Activated CD4-positive, alpha-beta T cell treated with anti-CD3 and anti-CD28 coated beads, Interleukin-10, Interleukin-2, amounts not matched to agents 100 ng/mL and 50 ng/mL, durations not matched to agents 16 hours and 8 hours (primary cell): Measurements from ENCODE around the gene GABRG2.
"Not testable (repeated sequence)": the region's sequence is repeated elsewhere in the genome, so short reads cannot be mapped to it uniquely, and the experiment has no call there.

Experiments used
- DNase-seq: peaks from one replicate; pipeline ENCODE4 v3.0.0-alpha.2; 2020

The GABRG2 gene

DNA sequence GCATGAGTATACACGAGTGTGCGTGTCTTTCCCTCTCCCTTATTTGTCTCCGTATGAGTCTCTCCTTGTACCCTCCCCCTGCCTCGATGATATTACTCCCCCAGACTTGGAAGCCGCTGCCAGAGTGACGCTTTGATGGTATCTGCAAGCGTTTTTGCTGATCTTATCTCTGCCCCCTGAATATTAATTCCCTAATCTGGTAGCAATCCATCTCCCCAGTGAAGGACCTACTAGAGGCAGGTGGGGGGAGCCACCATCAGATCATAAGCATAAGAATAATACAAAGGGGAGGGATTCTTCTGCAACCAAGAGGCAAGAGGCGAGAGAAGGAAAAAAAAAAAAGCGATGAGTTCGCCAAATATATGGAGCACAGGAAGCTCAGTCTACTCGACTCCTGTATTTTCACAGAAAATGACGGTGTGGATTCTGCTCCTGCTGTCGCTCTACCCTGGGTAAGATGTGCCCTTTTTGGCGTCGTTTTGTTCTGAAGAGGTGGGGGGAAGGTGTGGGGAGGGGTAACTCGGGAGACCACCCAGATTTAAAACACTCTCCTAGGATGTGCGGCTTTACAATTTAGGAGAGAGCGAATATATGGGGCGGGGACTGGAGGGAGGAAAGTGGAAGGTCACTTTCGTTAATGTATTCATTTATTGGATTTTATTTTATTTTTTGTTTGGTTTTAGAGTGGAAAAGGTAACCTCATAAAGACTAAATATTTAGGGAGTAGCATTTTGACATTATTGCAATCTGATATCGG, at the start of gene GABRG2:
Gene GABRG2, plus strand, starts transcription at position 119 of the 757 bp plus-strand sequence. Its CDS starts 227 bp downstream, at position 346.
- DNase-seq: no peak

DNA sequence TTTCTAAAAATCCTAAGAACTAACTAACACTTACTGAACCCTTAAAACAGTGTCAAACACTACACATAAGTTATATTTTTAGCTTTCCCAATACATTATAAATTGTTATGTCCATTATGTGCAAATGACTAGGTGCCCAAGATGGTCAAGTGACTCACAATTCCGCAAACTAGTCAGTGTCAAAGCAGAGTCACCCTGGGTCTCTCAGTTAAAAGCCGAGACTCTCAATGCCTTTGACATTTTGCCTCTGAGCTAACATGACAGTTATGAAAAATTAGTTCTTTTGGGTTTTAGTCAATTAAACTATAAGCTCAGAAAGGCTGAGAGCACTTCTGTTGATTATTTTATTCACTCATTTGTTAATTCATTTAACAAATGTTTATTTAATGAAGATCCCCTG, 42.3 kb upstream of the GABRG2 start:
- no peak for DNase-seq

GRCh38 chr5:162026803-162027202, 40.8 kb upstream of the GABRG2 start:
- no peak for DNase-seq

DNA sequence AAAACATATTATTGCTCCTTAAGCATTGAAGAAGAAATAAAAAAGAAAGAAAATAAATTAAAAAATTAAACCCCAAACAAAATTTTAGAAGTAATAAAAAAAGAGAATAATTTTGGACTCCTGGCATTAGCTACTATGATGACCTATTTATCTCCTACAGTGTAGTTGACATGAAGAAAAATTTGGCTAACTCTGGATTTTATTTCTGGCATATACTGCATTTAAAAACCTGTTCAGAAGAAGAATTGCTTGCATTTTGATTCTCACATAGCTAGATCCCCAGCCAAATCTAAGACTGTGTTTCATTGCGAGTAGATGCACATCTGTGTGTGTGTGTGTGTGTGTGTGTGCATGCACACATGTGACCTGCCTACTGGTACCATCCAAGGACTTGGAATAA, 30.1 kb upstream of the GABRG2 start:
- no peak for DNase-seq

- no peak for DNase-seq
Measured at GRCh38 chr5:162047279-162047678, 20.3 kb upstream of the GABRG2 start.

DNA sequence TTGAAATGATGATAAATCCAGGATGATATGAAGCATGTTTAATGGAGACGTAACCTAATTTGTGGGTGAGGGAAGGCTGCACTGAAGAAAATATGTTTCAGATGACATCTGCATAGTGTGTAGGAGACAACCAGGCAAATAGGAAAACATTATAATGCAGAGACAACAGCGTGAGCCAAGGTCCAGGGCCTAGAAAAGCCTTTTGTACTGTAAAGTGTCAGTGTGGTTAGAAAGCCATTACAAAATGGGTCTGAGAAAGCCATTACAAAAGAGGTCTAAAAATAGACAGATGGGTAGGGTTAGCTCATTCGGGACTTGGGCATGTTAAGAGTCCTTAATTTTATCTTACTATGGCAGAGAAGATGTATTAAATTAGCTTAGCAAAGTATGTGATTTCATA, 14.9 kb upstream of the GABRG2 start:
- no peak for DNase-seq

DNA sequence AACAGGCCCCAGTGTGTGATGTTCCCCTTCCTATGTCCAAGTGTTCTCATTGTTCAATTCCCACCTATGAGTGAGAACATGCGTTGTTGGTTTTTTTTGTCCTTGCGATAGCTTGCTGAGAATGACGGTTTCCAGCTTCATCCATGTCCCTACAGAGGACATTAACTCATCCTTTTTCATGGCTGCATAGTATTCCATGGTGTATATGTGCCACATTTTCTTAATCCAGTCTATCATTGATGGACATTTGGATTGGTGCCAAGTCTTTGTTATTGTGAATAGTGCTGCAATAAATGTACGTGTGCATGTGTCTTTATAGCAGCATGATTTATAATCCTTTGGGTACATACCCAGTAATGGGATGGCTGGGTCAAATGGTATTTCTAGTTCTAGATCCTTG, 12.5 kb upstream of the GABRG2 start:
- DNase-seq: not testable (repeated sequence)

DNA sequence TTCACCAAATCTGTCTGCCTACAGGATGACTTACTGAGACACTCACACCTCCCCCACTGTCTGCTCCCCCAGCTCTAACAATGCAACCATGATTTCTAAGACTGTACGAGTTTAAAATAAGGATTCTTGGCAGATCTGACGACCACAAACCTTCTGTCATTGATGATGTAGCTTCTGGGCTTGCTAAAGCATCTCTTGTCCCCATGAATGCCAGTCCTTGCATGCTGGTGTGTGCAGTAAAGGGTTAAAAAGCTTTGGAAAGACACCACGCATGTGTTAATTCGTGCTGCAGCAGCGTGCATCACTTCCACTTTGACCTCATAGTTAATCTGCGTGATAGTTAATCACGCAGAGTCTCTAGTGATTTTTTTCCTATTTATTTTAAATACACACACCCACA, 411 bp upstream of the GABRG2 start:
- DNase-seq: no peak

DNA sequence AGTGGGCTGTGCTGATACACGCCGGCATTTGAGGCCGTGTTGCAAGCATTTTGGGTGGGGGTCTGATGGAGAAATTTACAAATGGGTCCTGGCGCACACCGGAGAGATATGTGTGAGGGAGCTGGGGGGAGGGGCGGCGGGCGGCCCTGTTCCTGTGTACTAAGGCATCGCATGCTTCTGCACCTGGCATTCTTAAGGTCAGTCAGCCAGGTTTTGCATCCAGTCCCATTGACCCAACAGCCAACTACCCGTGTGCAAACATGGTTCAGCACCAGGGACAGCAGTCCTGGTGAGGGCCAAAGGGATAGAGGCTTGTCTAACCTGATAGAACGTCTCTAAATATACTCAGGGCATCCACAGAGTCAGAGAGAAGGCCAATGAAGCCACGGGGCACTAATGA, 839 bp downstream of the GABRG2 start:
- DNase-seq: peak; percentile 2

GRCh38 chr5:162068936-162069335, 1.4 kb downstream of the GABRG2 start:
- no peak for DNase-seq

GRCh38 chr5:162078805-162079204, 11.2 kb downstream of the GABRG2 start:
- no peak for DNase-seq

- no peak for DNase-seq
Measured at GRCh38 chr5:162091336-162091735, 23.8 kb downstream of the GABRG2 start.

DNA sequence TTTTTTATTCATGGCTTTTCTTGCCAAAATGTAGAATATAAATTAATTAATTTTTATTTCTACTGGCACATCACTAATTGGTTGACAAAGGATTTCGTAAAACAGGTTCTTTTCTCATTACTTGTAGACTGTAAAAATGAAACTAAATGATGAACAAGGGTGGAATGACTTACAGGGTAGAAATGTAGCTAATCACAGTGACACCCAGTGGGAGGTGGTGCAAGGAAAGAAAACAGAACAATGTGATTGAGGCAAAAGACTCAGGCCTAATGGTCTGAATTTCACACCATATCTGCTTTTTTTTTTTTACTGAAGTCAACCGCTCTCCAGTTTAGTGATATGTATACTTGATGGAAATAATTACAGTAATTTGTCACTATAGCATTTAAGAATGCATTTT, 28.9 kb downstream of the GABRG2 start:
- no peak for DNase-seq

GRCh38 chr5:162107591-162107990, 40.0 kb downstream of the GABRG2 start:
- DNase-seq: no peak

GRCh38 chr5:162119801-162120200, 52.2 kb downstream of the GABRG2 start:
- no peak for DNase-seq

DNA sequence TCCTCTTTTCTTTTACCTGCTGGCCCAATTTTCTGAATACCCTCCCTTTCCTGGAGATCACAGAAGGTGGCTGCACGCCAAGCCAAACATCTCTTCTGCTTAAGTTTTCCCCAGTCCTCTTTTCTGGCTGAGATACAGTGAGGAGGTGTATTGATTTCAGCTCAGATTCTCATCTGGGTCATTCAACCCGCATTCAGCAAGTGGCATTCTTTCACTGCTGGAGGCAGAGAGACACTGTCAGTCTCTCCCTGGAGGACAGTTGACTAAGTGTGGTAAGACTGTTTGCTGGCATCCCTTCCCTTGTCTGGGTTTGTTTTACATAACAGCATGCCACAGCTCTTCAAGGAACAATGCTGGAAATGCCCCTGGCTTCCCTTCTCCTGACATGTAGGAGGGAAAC, 60.5 kb downstream of the GABRG2 start:
- no peak for DNase-seq

DNA sequence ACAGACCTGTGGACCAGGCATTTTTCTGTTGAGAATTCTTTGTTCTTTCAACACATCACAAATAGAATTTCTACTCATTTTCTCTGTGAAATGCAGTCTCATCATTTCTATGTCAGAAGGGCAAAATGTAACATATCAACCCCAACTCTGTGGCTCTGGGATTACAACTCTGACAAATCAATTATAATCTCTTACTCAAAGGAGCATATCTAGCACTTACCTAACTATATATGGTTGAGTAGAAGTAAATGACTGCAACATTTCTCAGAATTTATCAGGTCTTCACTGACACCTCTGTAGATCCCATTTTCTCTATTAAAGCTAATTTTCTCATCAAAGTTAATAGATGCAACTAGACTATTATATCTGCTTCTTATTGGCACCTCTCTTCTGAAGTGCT, 64.8 kb downstream of the GABRG2 start:
- DNase-seq: no peak

- no peak for DNase-seq
Measured at GRCh38 chr5:162139190-162139589, 71.6 kb downstream of the GABRG2 start.

GRCh38 chr5:162154242-162154641, 86.7 kb downstream of the GABRG2 start:
- no peak for DNase-seq

DNA sequence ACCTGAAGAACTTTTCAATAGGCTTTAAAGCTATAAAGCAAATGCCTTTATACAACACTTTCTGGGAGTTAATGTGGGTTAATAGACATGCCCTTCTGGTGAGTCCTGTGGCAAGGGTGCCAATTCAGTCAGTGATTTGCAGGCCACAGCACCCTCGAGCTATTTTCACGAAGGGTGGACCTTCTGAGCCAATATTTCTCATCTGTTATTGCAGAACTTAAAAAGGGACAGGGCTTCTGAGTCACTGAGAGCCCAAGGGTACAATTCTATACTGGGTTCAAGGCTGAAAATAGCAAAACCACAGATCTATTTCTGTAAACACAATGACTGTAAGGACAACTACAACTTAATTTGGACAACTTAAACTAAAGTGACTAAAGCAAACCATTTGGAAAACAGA, 92.8 kb downstream of the GABRG2 start:
- DNase-seq: no peak

- DNase-seq: no peak
Measured at GRCh38 chr5:162163663-162164062, 96.1 kb downstream of the GABRG2 start.

DNA sequence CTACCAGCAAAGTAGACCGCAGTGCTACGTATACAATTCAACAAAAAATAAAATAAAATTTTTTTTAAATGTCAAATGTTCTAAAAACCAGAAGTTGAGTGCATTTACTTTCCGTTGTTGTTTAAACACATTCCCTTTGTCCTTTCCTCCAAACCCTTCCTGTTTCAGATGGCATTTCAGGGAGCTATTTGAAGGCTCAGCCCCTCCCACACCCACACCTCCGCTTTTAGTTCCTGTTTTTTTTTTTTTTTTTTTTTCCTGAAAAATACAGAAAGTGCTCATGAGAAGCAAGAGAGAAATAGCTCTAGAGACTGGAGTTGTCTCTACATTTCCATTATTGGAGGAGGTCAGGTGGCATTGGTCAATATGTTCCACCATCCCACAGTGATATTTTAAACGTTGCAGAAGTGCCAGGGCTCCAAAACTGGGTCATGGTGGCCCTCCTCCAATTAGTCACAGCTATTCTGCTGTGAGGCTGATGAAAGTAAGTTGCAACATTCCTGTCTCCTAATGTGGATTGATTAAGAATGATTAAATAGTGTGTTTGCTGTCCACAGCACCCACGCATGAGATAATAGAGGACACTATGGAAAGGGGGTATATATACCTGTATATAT, 106.9 kb downstream of the GABRG2 start:
- DNase-seq: no peak

- DNase-seq: no peak
Measured at GRCh38 chr5:162187371-162187770, 119.8 kb downstream of the GABRG2 start.

- no peak for DNase-seq
Measured at GRCh38 chr5:162189719-162190118, 122.1 kb downstream of the GABRG2 start.

DNA sequence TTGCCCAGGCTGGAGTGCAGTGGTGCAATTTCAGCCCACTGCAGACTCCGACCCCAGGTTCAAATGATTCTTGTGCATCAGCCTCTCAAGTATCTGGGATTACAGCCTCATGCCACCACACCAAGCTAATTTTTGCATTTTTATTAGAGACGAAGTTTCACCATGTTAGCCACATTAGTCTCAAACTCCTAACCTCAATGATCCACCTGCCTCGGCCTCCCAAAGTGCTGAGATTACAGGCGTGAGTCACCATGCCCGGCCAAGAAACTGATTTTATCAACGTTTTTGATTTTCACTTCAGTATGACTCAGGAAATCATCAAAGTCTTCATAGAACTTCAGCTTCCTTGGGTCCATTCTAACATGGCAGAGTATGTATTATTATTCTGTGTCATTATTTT, 125.4 kb downstream of the GABRG2 start:
- DNase-seq: no peak
